Vagina (tissue), 2 donors: ENCODE measurements around the gene HSD17B8. TPM values are rescaled to one million over a fixed set of nuclear protein-coding genes. Genes with fewer than 3 reads are reported as not detected.

Source experiments
- DNase-seq, 2 donors: peaks; one replicate each; pipeline ENCODE4 v3.0.0-alpha.2; 2017; ENCODE audit errors: extremely low spot score in 2 of 2
- H3K27ac ChIP-seq: fragments of 200-600 bp; sonication (generic); one replicate; pipeline ENCODE4 v1.5.1; 2019
- H3K27me3 ChIP-seq: fragments of 200-600 bp; sonication (generic); one replicate; pipeline ENCODE4 v1.5.1; 2019
- H3K36me3 ChIP-seq, 2 donors: fragments of 200-600 bp; sonication (generic); one replicate each; pipeline ENCODE4 v1.5.1; 2017 to 2019
- H3K4me1 ChIP-seq: fragments of 200-600 bp; sonication (generic); one replicate; pipeline ENCODE4 v1.5.1; 2019
- H3K4me3 ChIP-seq, 2 donors: fragments of 200-600 bp; sonication (generic); 1 replicate in 1 of 2; 2 replicates in 1 of 2; pipeline ENCODE4 v1.5.1; 2016 to 2019
- H3K9me3 ChIP-seq: fragments of 200-600 bp; sonication (generic); one replicate; pipeline ENCODE4 v1.5.1; 2019
- POLR2A ChIP-seq, 2 donors: fragments of 450-650 bp; IDR thresholded peaks; one replicate each; pipeline ENCODE4 v1.6.1; 2017; ENCODE audit warnings: antibody characterized with exemption in 2 of 2, mild to moderate bottlenecking in 2 of 2, moderate library complexity in 2 of 2
- POLR2AphosphoS5 ChIP-seq, 2 donors: sonication (generic); formaldehyde crosslinking; IDR thresholded peaks; one replicate each; pipeline ENCODE4 v1.9.0; 2017; ENCODE audit warnings: antibody characterized with exemption in 2 of 2, mild to moderate bottlenecking in 2 of 2, low read depth in 1 of 2; ENCODE audit not compliant: insufficient read depth in 1 of 2
- intact Hi-C: fragments of 100-400 bp; cut with DNase I; formaldehyde crosslinking; loops from one replicate; pipeline ENCODE4 v1.15.1; 2023
- total RNA-seq: library from RNA; depleted of rRNA; stranded (reverse); fragments of >200 nt; gene quantifications from one replicate; pipeline ENCODE4 v1.2.3, GENCODE V29; 2016
- TF ChIP-seq, protein P1 (sequence below), 3 experiments: fragments of 450-650 bp in 2 of 3; fragments of 200-600 bp in 1 of 3; sonication (generic) in 1 of 3; IDR thresholded peaks; one replicate each; pipeline ENCODE4 v1.5.1; 2017 to 2019; ENCODE audit warnings: antibody characterized with exemption in 3 of 3, mild to moderate bottlenecking in 2 of 3, moderate library complexity in 2 of 3

The HSD17B8 gene
- total RNA-seq, 1 donor from 2014 or later = 17.7 TPM

- Histone ChIP-seq H3K9me3 (no peaks in the 10 kb centered on the region), H3K4me1 (peaks cover 16% of the 10 kb centered on the region), H3K36me3 (no peaks in the 10 kb centered on the region), H3K27ac (no peak overlapping the region), H3K27me3 (no peaks in the 10 kb centered on the region), H3K4me3 (no peak overlapping the region)
- intact Hi-C loops = loop anchor here (10.0 kb wide), 1 partner anchor 281 kb away; no protein-coding TSS in a partner anchor
- no peak for DNase-seq
- TF ChIP-seq POLR2AphosphoS5 (IDR thresholded peaks at IDR 0.05; ENCODE audit: insufficient read depth in 1 of 2, low read depth in 1 of 2) = no peak
- TF ChIP-seq, protein P1, sequence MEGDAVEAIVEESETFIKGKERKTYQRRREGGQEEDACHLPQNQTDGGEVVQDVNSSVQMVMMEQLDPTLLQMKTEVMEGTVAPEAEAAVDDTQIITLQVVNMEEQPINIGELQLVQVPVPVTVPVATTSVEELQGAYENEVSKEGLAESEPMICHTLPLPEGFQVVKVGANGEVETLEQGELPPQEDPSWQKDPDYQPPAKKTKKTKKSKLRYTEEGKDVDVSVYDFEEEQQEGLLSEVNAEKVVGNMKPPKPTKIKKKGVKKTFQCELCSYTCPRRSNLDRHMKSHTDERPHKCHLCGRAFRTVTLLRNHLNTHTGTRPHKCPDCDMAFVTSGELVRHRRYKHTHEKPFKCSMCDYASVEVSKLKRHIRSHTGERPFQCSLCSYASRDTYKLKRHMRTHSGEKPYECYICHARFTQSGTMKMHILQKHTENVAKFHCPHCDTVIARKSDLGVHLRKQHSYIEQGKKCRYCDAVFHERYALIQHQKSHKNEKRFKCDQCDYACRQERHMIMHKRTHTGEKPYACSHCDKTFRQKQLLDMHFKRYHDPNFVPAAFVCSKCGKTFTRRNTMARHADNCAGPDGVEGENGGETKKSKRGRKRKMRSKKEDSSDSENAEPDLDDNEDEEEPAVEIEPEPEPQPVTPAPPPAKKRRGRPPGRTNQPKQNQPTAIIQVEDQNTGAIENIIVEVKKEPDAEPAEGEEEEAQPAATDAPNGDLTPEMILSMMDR (IDR thresholded peaks at IDR 0.05) = no peak
- no peak for TF ChIP-seq POLR2A (IDR thresholded peaks at IDR 0.05)
Measured at GRCh38 chr6:33165581-33166258, 38.7 kb upstream of the HSD17B8 start.

DNA sequence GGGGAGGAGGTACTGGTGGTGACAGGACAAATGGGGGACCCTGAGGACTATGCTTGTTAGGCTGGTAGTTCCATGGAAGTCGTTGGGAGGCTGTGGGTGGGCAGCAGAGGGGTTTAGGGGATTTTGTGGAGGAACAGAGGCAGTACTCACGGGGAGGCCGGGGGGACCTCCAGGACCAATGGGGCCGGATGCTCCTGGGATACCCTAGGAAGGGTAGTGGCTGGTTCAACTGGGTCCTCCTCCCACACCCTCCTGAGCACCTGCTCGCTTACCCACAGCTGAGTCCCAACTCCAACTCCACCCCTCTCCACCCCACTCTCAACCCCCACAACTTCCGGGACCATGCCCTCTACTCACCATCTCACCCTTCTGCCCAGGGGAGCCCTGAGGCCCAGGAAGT lies 38.1 kb upstream of the HSD17B8 start:
- Histone ChIP-seq H3K27me3 (no peaks in the 10 kb centered on the region), H3K27ac (no peak overlapping the region), H3K9me3 (no peaks in the 10 kb centered on the region), H3K4me1 (peaks cover 10% of the 10 kb centered on the region), H3K4me3 (no peak overlapping the region), H3K36me3 (no peaks in the 10 kb centered on the region)
- no peak for DNase-seq
- intact Hi-C loops = loop anchor here (10.0 kb wide), 1 partner anchor 282 kb away; no protein-coding TSS in a partner anchor
- no peak for TF ChIP-seq POLR2A (IDR thresholded peaks at IDR 0.05)
- no peak for TF ChIP-seq POLR2AphosphoS5 (IDR thresholded peaks at IDR 0.05; ENCODE audit: insufficient read depth in 1 of 2, low read depth in 1 of 2)
- TF ChIP-seq, protein P1 (IDR thresholded peaks at IDR 0.05) = no peak

DNA sequence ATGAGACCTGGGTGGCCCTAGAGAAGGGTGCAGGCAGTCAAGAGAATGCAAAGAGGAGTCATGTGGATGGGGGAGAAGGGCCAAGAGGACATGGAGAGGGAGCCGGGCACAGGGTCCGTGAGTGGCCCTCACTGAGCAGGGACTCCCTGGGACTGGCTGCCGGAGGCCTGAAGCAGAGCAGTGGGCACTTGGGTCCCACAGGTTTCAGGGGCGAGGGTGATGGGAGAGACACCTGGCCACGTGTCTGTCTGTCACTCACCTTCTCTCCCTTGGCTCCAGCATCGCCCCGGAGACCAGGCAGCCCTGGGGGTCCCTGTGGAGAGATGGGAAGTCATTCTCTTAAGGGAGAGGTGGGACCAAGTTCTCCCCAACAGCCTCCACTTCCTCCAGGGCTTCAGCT lies 37.6 kb upstream of the HSD17B8 start:
- Histone ChIP-seq H3K9me3 (no peaks in the 10 kb centered on the region), H3K36me3 (no peaks in the 10 kb centered on the region), H3K27me3 (no peaks in the 10 kb centered on the region), H3K4me3 (no peak overlapping the region), H3K4me1 (peaks cover 5% of the 10 kb centered on the region), H3K27ac (no peak overlapping the region)
- intact Hi-C loops = loop anchor here (10.0 kb wide), 1 partner anchor 282 kb away; no protein-coding TSS in a partner anchor
- no peak for DNase-seq
- no peak for TF ChIP-seq POLR2A (IDR thresholded peaks at IDR 0.05)
- TF ChIP-seq, protein P1 (IDR thresholded peaks at IDR 0.05) = no peak
- no peak for TF ChIP-seq POLR2AphosphoS5 (IDR thresholded peaks at IDR 0.05; ENCODE audit: insufficient read depth in 1 of 2, low read depth in 1 of 2)

GRCh38 chr6:33167374-33168283 lies 36.8 kb upstream of the HSD17B8 start:
- Histone ChIP-seq H3K27me3 (no peaks in the 10 kb centered on the region), H3K4me1 (no peaks in the 10 kb centered on the region), H3K4me3 (no peak overlapping the region), H3K27ac (no peak overlapping the region), H3K9me3 (no peaks in the 10 kb centered on the region), H3K36me3 (no peaks in the 10 kb centered on the region)
- DNase-seq = no peak
- TF ChIP-seq, protein P1 (IDR thresholded peaks at IDR 0.05) = no peak
- TF ChIP-seq POLR2AphosphoS5 (IDR thresholded peaks at IDR 0.05; ENCODE audit: insufficient read depth in 1 of 2, low read depth in 1 of 2) (no peak), POLR2A (IDR thresholded peaks at IDR 0.05) (no peak)
- intact Hi-C loops = loop anchor here (10.0 kb wide), 1 partner anchor 283 kb away; no protein-coding TSS in a partner anchor
